Activated T-cell treated with anti-CD3 and anti-CD28 coated beads for 1 hour (primary cell): Measurements from ENCODE around the gene ASIC1.
A peak's percentile ranks its signal among the peaks of the same experiment; 100 is the strongest.

Experiments
- DNase-seq: peaks from one replicate; pipeline ENCODE4 v3.0.0-alpha.2; 2020; ENCODE audit warnings: low read depth

The ASIC1 gene

GRCh38 chr12:50107416-50108268 is 50.2 kb downstream of the ASIC1 start:
- no peak for DNase-seq

DNA sequence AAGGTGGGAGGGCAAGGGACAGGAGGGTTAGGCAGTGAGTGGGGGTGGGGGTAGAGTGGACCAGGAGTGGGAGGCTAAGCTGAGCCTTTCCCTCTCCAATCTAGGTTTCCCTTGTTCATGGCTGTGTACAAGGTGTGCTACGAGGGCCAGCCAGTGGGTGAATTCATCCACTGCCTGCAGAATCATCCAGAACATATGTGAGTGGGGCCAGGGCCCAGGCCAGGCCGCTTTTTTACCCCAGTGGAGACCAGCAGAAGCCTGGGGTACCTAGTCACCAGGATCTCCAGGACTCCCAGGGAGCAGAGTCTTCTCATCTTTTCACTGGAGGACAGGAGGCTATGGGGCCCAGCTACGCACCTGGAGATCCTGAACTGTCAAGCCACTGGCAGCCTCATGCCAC is 51.9 kb downstream of the ASIC1 start:
- no peak for DNase-seq

GRCh38 chr12:50110127-50110761 is 52.8 kb downstream of the ASIC1 start:
- no peak for DNase-seq

- no peak for DNase-seq
These were observed 53.5 kb downstream of the ASIC1 start for GRCh38 chr12:50110762-50111351.

DNA sequence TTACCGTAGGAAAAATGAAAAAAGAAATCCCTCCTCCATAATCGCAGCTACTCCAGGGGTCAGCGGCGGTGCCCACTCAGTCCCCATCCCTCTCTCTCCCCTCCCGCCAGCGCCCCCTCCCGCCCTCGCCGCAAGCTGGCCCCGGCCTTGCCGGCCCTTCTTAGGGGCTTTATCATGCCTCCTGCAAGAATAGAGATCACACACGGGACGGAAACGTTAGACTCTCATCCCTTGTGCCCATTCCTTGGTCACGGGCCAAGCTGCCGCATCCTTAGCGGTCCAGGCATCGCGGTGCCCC is 53.9 kb downstream of the ASIC1 start:
- no peak for DNase-seq

GRCh38 chr12:50111693-50112455 is 54.5 kb downstream of the ASIC1 start, which contains the start of gene COX14:
Gene COX14 (plus strand): TSS chr12:50112236. CDS start chr12:50120044, 7,808 bp downstream.
- peak; percentile 97 for DNase-seq

GRCh38 chr12:50112456-50113218 is 55.2 kb downstream of the ASIC1 start:
- DNase-seq = no peak

GRCh38 chr12:50117057-50117622 is 59.7 kb downstream of the ASIC1 start:
- no peak for DNase-seq

DNA sequence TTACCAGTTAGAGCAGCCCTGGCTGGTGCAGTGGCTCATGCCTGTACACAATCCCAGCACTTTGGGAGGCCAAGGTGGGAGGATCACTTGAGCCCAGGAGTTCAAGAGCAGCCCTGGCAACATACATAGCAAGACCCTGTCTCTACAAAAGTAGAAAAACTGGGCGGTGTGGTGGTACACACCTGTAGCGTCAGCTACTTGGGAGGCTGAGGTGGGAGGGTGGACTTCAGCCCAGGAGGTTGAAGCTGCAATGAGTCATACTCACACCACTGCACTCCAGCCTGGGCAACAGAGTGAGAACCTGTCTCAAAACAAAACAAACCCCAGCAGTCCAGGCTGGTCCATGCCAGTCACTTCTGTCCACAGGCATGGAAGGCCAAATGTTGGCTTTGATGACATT is 62.0 kb downstream of the ASIC1 start:
- no peak for DNase-seq

- DNase-seq = no peak
These were observed 63.1 kb downstream of the ASIC1 start for GRCh38 chr12:50120521-50120920.

- no peak for DNase-seq
These were observed 63.6 kb downstream of the ASIC1 start for GRCh38 chr12:50120953-50121352.

DNA sequence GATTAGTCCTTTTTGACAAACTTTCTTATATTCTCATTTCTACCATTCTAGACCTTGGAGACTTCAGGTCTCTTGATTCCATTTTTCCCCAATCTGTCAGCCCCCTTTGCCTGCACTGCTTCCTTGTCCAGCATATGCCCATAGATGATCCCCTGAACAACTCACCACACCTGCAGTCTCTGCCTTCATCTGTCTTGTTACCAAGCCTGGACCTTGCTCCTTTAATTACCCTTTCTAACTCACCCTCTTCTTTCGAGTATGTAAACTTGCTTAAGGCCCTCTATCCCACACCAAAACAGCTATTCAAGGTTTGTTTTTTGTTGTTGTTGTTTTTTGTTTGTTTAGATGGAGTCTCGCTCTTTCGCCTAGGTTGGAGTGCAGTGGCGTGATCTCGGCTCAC is 64.2 kb downstream of the ASIC1 start:
- no peak for DNase-seq

DNA sequence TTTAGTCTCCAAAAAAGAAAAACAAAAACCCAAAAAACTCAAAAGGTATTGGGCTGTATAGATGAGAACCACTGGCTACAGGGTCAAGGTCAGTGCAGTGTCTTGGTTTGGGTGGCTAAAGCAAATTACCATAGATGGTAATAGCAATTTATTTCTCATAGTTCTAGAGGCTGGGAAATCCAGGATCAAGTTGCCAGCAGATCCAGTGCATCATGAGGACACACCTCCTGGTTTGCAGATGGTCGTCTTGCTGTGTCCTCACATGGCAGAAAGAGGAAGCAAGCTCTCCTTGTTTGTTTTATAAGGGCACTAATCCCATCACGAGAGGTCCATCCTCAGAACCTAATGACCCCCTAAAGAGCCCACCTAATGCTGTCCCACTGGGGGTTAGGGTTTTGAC is 65.8 kb downstream of the ASIC1 start:
- DNase-seq = no peak

DNA sequence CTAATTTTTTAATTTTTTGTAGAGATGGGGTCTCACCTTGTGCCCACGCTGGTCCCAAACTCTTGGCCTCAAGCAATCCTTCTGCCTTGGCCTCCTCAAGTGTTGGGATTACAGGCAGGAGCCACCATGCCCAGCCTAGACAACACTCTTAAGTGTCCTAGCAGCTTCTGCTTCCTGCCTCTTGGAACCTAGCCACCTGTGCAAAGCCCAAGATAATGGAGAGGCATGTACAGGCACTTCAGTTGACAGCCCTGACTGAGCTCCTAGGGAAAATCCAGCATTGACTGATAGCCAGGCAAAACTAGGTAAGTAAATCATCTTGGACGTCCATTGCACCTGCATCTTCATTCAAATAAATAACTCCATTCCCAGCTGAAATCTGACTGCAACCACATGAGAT is 70.2 kb downstream of the ASIC1 start:
- no peak for DNase-seq

DNA sequence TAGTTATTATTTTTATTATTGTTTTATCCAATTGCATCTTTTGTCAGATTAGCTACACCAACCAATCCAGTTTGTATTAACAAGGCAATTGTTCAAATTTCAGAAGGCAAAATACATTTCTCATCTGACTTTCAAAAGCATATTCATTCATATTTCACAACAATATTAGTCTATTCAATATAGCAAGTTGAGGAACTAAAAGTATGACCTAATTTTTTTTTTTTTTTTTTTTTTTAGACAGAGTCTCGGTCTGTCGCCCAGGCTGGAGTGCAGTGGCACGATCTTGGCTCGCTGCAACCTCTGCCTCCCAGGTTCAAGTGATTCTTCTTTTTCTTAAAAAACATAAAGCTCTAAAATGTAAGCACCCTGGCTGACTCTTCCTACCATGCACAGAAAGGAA is 71.9 kb downstream of the ASIC1 start:
- DNase-seq = no peak

GRCh38 chr12:50132505-50133135 is 75.2 kb downstream of the ASIC1 start:
- no peak for DNase-seq
